Tibial nerve (tissue), 4 donors: ENCODE data around the gene IL12A.

Experiments used
- EP300 ChIP-seq, 2 donors: sonication (generic); formaldehyde crosslinking; IDR thresholded peaks; one replicate each; pipeline ENCODE4 v1.6.1; 2017; ENCODE audit warnings: antibody characterized with exemption in 2 of 2, mild to moderate bottlenecking in 1 of 2
- POLR2A ChIP-seq, 2 donors: fragments of 450-650 bp; IDR thresholded peaks; one replicate each; pipeline ENCODE4 v1.6.1; 2017; ENCODE audit warnings: antibody characterized with exemption in 2 of 2, mild to moderate bottlenecking in 2 of 2, moderate library complexity in 2 of 2
- TF ChIP-seq, protein P1 (sequence below), 5 experiments: fragments of 200-600 bp in 3 of 5; fragments of 450-650 bp in 2 of 5; sonication (generic) in 3 of 5; IDR thresholded peaks; one replicate each; pipeline ENCODE4 v1.5.1; 2016 to 2019; ENCODE audit warnings: antibody characterized with exemption in 5 of 5, mild to moderate bottlenecking in 3 of 5, moderate library complexity in 2 of 5

DNA sequence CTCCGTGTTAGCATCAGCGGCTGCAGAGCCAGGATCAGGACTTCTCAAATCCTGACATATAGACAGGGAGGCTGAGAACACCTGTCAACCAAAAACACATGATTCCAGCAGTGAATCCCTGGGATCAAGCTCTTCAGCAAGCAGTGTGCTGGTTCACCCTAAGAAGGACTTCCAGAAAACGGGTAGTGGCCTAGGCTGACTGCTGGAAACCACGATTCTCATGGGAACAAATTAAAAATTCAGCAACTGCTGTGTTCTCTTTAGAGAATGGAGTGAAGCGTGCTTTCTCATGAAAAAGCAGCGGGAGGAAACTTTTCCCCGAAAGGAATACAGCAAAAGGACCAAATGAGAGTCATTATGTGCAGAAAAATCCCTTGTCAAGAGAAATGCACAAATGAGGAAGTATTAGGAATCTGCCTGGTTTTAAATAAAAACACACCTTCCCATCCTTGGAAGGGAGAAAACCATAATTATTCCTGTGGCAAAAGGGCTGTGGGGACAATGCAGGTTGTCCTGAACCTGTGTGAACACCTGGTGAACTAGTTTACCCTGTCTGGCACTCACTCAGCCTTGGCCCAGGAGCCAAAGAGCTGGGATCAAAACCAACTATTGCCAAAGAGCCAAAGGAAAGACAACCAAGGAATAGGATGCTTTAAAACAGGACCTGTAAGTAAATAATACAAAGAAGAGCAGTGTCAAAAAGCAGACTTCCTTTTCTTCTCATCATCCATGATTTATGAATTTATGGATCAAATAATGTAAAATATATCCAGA, 13.4 kb downstream of the IL12A start:
- TF ChIP-seq, protein P1, sequence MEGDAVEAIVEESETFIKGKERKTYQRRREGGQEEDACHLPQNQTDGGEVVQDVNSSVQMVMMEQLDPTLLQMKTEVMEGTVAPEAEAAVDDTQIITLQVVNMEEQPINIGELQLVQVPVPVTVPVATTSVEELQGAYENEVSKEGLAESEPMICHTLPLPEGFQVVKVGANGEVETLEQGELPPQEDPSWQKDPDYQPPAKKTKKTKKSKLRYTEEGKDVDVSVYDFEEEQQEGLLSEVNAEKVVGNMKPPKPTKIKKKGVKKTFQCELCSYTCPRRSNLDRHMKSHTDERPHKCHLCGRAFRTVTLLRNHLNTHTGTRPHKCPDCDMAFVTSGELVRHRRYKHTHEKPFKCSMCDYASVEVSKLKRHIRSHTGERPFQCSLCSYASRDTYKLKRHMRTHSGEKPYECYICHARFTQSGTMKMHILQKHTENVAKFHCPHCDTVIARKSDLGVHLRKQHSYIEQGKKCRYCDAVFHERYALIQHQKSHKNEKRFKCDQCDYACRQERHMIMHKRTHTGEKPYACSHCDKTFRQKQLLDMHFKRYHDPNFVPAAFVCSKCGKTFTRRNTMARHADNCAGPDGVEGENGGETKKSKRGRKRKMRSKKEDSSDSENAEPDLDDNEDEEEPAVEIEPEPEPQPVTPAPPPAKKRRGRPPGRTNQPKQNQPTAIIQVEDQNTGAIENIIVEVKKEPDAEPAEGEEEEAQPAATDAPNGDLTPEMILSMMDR (IDR thresholded peaks at IDR 0.05): no peak
- no peak for TF ChIP-seq POLR2A (IDR thresholded peaks at IDR 0.05)
- TF ChIP-seq EP300 (IDR thresholded peaks at IDR 0.05): no peak
